Dermis microvascular lymphatic vessel endothelial cell (primary cell): ENCODE measurements around the gene DUSP28. TPM values are rescaled to one million over a fixed set of nuclear protein-coding genes. Genes with fewer than 3 reads are reported as not detected.
"Not testable (repeated sequence)": the region's sequence is repeated elsewhere in the genome, so short reads cannot be mapped to it uniquely, and the experiment has no call there.

ENCODE experiments used
- DNase-seq, 2 donors: peaks; one replicate each; pipeline versions ENCODE4 v3.0.0 to v3.0.0-alpha.2; 2010; ENCODE audit warnings: low read depth in 2 of 2
- total RNA-seq: library from RNA; depleted of rRNA; stranded (reverse); fragments of >200 nt; gene quantifications from 2 replicates; pipeline ENCODE4 v1.2.1, GENCODE V29; 2014

DUSP28 gene, protein sequence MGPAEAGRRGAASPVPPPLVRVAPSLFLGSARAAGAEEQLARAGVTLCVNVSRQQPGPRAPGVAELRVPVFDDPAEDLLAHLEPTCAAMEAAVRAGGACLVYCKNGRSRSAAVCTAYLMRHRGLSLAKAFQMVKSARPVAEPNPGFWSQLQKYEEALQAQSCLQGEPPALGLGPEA
- total RNA-seq: 1.4 and 1.8 TPM in 2 replicates

DNA sequence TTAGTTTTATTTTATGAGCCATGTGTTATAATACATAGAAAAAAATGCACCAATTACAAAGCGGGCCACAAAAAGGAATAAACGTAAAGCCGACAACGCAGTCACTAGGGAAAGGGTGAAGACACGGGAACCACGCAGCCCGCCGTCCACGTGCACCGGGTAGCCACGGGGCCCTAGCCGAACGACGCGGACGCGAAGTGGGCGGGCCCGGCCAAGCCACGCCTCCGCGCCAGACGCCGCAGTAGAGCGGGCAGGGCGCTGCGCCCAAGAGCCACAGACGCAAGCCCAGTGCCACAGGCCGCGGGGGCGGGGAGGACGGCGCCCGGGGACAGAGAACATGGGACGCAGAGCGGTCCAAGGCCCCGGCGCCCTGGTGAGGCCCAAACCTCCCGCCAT, at the start of gene DUSP28:
Gene DUSP28, plus strand, starts transcription at position 274 of the 396 bp plus-strand sequence. CDS start 328 bp downstream, outside the sequence.
- DNase-seq: peak; percentile 66 to 89

DNA sequence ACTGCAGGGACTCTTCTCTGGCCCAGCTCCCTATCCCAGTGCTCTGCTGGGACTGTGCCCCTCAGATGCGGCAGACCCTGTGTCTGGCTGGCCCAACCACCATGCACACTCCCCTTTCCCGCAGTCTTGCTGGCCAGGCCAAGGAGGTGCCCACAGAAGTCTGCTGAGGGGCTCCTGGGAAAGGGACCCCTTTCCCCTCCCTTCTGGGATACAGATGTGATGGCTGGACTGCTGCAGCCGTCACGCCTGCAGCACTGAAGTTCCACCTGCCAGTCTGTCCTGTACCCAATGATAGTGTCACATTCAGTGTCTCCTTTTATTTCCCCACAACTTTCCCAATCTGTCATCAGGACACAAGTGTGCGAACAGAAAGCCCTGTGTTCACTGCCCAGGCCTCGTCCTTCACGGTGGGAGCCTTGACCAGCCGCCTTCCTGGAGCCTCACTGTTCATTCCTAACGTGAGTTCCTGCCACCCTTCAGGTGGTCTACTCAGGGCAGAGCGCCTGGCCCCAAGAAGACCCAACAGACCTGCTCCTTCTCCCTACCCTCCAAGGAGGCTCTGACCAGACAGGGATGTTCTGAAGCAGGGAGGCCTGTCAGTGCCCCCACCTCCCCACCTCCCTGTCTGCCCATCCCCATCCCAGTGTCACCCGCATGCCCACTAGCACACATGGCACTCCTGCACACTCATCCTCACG, 49.5 kb upstream of the DUSP28 start:
- DNase-seq: no peak

DNA sequence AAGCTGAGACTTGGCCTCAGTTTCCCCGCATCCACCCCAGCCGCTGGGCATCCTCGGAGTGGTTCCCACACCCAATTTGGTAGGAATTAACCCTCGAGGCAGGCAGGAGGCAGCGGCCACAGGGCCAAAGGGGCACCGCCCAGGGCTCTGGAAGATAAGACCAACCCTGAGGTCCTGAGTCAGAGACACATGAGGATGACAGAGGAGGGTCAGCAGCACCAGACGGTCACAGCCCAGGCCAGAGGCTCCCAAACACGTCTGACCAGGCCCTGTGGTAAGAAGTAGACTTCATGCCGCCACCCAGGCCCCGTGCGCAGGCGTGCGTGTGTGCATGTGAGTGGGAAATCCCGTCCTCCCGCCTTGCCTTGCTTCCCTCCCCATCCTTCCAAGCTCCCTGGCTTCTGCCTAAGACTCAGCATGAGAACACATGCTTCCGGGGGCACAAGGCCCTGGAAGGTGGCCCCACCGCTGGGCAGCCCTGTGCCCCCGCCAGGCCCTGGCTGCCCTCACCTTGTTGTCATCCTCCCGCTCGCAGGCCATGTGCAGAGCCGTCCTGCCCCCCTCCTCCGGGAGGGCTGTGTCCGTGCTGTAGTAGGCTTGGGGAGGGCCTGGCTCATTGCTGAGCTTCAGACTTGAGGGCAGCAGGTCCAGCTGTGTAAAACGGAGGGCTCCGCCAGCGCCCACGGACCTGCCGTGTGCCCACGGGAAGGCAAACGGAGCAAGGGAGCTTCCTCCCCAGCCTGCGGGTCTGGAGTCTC, 48.6 kb upstream of the DUSP28 start:
- DNase-seq: no peak

DNA sequence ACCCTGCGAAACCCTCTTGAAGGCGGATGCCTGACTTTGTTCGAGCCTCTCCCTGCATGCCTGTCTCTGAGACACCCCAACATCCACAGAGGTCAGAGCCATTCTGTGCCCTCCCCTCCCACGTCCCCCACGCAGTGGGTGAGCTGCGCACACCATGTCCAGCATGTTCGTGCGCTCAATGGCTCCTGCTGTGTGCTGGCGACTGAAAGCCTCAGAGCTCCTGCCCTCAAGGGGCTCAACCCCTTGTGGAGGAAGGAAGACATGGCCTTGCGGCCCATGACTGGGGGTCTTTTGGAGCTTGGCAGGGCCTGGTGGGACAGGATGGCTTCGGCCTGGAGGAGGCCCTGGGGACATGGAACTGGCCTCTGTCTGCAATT, 48.1 kb upstream of the DUSP28 start:
- DNase-seq: no peak

DNA sequence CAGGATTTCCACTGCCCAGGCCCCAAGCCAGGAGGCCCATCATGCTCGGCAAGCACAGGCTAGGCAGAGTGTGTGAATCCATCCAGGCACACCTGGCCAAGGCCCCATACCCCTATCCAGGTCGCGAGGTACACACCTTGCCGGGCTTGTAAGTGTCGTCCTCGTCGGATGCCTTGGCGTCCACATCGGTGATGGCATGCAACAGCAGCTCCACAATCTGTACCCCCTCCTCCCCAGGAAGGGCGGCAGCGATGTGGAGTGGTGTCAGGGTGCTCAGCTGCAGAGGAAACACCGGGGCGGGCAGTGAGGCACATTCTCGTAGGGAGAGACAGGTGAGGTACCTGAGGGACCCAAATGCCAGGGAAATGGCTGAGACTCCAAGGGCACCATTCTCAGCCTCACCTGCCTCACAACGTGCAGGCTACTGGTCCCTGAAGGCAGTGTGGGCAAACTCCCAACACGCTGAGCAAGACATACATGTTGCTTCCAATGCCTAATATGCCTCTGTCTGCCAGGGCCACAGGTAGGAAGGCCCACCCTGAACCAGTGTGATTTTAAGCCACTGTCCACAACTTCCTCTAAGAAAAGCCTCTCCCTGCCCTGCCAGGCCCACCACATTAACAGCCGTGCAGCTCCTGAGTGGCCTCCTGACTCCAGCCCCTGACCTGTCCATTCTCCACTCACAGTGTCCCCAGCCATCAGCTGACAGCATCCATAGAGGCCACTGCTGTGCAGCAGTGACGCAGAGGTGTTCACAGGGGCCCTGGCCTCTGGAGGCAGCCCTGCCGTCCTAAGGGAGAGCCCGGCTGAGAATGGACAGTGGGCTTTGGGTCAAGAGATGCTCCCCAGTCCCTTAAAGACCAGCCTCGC, 47.3 kb upstream of the DUSP28 start:
- no peak for DNase-seq

DNA sequence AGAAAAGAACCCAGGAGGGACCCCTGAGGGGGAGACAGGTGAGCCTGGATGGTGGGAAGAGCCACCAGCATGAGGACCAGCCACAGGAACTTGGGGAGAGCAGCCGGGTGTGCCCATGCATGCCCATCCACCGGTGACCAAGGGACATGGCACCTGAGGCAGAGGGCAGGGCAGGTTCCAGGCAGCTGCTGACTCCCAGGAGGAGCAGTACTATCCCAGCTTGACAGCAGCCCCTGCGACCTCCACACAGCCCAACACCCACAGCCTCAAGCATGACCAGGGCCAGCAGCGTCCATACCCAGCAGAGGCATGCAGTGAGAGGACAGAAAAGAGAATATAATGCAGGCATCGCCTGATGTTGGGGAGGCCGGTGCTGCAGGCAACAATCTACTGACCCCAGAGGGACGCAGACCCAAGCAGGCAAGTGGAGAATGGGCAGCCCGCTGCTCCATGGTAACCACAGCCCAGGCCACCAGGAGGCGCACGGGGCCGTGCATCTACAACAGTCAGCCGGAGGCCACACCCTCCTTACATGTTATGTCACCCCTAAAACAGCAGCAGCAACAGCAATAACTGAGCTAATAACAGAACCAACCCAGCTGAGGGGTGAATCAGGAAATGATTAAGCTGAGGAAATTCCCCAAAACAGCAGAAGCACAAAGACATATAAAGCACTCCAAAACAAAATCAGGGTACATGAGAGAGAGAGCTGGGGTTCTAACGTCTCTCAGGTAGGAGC, 46.4 kb upstream of the DUSP28 start:
- DNase-seq: peak; percentile 44 to 79

DNA sequence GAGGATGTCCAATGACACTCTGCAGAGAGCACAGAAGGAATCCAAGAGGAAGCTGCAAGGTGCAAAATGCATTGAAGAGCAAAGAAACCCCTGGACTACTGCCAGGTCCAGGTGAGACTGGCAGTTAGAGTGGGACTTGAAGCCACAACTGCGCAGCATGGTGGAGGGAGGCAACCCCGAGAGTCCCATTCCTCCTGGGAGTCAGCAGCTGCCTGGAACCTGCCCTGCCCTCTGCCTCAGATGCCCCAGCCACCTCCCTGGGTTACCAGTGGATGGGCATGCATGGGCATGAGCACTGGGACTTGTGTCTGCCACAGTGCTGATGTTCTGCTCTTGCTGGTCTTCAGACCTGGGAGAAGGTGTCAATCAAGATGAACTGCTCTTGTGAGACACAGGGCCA, 45.5 kb upstream of the DUSP28 start:
- no peak for DNase-seq

DNA sequence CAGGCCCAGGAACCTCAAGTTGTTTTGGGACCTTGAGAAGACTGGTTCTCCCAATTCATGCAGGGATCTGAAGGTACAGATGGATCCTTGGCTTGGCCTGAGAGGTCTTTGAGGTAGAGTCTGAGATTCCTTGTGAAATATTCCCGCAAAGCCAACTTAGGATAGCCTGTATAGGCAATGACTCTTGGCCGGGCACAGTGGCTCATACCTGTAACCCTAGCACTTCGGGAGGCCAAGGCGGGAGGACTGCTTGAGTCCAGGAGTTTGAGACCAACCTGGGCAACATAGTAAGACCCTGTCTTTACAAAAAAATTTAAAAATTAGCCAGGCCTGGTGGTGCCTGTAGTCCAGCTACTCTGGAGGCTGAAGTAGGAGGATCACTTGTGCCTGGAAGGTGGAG, 42.8 kb upstream of the DUSP28 start:
- DNase-seq: no peak

DNA sequence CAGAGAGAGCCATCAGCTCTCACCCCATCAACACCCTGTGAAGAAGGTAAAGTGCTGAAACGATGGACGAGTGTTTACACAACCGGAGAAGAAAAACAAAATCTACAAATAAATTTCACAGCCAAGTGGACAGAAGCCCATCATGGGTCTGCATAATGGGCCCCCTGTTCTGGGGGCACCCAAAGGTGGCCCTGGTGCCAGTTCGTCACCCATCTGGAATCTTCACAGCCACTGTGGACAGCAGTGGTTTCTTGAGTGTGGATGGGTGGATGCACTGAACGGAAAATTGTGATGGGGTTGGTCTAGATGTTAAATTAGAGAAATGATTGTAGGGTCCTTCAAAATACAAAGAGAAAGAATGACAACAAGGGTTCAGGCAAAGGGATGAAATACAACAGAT, 41.2 kb upstream of the DUSP28 start:
- no peak for DNase-seq

DNA sequence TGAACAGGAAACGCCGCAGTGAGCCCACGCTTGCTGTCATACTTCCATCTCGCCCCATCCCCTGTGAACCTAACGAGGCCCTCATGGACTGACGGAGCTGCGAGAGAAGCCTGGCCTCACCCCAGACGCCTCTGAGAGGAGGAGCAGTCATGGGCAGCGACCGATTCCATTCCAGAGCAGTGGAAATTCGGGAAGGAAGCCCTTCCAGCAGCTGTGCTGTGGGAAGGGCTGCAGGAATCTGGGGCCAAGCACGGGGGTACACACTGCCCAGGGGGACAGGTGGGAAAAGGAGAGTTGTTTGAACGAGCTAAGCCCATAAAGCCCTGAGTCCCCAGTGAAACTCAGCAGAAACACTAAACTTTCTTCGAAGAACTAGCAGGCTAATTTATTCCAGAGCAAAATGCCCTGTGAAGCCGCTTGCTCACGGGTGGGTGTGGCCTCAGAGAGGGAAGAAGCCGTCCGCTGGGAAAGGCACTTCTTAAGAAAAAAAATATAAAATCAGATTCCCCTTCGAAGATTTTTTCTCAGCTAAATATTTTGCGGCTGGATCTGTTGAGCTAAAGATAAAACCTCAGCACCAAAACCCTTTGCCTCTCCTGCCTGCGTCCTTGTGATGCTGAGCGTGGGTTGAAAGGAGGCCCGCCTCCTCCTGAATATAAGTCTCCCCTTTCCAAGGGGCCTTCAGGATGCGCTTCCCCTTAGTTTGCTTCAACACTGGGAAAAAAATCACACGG, 40.6 kb upstream of the DUSP28 start:
- DNase-seq: no peak

DNA sequence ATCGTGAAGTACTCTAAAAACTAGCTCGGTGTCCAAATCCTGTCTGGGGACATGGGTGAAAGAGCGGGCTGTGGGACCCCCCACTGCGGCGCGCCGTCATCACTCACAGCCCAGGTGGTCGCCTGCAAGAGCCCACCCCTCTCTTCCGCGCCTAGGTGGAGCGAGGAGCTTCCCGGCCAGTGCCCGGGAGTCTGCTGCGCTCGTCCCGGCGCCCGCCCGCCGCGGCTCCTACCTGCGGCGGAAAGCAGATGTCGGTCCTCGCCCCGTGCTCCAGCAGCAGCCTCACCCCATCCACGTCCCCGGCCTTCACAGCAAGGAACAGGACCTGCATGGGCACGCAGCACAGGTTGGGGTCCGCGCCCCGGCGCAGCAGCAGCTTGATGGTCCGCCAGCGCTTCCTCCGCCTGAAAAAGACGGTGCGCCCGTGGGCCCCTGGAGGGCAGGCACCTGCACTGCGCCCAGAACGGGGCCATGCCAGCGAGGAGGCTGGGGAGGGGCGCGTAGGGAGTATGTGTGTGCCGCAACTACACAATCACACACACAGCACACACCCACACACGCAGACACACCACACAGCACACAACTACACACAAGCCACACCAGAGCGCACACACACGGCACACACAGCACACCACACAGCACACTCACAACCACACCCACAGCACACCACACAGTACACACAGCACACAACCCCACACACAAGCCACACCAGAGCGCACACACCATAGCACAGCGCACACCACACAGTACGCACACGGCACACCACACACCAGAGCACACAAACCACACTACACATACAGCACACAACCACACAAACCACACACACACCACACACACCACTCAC, 39.8 kb upstream of the DUSP28 start:
- no peak for DNase-seq

DNA sequence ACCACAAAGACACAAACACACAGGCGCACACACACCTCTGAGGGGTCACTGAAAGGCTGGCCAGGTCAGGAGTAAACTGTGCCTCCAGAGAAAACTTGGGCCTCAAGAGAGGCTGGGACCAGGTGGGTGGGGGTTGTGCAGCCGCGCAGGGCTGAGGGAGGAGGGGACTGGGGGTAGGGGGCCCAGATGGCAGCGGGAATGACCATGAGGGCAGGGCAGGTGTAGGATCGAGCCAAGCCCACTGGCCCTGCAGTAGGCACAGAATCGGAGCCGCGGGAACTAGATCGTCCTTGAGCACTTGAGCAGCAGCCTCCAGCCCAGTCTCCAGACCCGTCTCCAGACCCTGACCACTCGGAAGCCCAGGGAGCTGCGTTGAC, 39.2 kb upstream of the DUSP28 start:
- DNase-seq: no peak

DNA sequence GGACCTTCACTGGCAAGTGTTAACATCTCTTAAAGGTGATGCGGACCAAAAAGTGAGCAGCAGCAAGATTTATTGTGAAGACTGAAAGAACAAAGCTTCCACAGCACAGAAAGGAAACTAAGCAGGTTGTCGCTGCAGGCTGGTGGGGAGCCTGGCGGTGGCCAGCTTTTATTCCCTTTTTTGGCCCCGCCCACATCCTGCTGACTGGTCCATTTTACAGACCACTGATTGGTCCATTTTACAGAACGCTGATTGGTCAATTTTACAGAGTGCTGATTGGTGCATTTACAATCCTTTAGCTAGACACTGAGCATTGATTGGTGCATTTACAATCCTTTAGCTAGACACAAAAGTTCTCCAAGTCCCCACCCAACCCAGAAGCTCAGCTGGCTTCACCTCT, 38.3 kb upstream of the DUSP28 start:
- not testable (repeated sequence) for DNase-seq

DNA sequence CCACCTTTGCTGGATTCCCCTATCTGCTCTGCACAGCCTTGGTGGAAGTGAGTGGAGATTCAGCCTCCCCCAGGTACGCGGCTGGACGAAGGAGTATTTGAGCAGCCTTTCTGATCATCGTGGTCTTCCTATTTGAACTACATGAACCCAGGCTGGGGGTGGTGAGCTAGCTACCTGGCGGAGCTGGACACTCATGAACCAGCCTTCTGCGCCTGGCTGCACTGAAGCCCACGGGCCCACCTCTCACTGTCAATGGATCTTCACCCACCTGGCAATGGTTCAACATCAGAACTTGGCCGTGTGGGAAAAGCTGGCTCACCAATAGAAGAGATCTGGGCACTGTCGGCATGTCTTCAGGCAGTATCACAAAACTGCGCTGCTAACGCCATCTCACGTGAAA, 37.8 kb upstream of the DUSP28 start:
- no peak for DNase-seq

DNA sequence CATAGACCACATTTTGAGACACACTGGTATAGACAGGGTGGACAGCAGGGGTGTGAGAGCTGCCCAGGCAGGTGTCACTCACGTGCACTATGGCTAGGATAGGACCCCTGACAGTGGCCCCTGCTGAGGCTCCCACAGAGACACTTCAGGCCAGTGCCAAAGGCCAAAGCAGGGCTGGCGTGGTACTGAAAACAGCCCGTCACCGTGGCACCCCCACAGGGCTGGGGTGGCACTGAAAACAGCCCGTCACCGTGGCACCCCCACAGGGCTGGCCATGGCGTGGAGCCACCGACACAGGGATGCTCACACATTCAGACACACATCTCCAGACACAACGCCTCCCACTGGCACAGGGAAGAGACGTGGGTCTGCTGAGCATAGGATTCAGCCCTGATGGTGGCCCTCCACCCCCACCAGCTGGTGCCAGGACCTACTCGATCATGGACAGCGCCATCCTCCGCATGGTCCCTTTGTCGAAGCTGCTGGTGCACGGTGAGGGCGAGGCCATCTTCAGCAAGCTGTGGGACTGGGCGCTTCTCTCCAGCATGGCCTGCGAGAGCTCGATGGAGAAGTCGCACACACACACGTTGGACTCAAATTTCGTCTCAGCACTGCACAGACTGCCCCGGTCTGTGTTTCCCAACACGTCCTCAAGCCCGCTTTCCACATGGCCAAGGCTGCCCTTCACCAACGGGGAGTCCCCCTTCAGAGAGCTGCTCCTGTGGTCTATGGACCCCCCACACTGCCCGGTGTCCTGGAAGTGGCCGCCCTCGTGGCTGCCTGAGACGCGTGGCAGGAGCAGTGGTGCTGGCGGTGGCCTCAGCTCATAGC, 36.5 kb upstream of the DUSP28 start:
- DNase-seq: no peak

DNA sequence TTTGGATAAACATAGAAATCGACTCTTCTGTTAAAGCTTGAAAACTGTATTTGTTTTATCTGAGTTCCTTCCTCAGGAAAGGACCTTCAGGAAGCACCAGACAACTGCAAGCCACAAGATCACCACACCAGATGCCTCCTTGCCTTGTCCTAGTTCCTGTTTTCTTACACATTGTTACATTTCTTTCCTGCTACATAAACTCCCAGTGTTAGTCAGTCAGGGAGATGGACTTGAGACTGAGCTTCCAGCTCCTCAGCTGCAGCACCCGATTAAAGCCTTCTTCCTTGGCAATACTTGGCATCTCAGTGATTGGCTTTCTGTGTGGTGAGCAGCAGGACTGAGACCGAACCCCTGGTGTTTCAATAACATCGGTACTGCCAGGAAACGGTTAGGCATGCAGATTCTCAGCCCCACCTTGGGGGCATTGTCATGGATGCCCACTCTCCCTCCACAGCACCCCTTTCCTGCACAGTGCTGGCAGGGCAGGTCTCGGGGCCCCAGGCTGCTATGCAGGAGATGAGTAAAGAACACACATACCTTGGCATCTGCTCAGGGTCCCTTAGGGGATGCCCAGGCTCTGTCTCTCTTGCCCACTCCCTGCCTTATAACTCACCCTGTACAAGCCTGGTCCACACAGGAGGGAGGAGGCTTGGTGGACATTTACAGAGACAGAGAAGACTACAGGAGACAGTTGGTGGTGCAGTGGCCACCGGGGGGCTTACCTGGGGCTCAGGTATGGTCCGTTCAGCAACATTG, 35.0 kb upstream of the DUSP28 start:
- peak in 1 of 2 donors; percentile 14 for DNase-seq

DNA sequence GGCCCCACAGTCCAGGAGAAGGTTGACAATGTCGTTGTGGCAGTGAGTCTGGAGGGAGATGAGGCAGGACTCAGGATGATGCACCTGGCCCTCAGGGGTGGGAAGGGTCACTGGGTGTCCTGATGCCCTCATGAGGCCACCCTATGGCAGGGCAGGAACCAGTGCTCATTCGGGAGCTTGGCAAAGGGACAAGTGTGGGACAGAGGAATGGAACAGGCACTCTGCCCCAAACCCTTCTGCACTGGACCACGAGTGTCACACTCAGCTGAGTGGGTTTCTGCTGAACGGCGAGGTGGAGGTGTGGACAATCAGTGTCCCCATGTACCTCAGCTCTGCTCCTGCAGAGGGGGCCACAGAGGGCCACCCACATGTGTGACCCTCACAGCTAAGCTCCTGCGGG, 34.4 kb upstream of the DUSP28 start:
- DNase-seq: no peak

DNA sequence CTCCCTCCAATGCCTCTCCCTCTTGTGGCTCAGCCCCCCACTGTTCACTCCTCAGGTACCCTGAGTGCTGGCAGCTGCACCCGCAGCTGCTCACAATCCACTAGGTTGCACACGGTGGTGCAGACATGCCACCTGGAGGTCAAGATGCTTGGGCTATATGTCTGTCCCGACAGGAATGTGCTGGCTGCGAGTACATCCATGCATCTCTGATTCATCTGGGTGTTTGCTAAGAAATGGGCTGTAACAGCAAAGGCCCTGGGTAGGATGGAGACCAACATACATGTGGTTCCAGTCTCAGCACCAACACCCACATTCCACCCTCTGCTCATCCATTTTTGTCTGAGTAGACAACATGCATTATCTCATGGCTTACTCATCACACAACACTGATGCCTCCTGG, 33.6 kb upstream of the DUSP28 start:
- DNase-seq: no peak
